OCI-LY7 (cell line): ENCODE data around the gene TNK1. TPM values are rescaled to one million over a fixed set of nuclear protein-coding genes. Genes with fewer than 3 reads are reported as not detected.

ENCODE experiments used
- BruUV-seq: library from RNA; stranded (reverse); fragments of 400-500 nt; replicated peaks from 2 replicates; lab custom pipeline; 2021; lab: Mats Ljungman, UMichigan
- CTCF ChIA-PET: fragments of 300-600 bp; sonication (Branson Sonifier 250); formaldehyde crosslinking; loops from one replicate; lab custom pipeline; 2022; ENCODE audit warnings: antibody characterized with exemption; ENCODE audit not compliant: unreplicated experiment; lab: Charles Lee
- POLR2A ChIA-PET: fragments of 300-600 bp; sonication (Branson Sonifier 250); formaldehyde crosslinking; loops from one replicate; lab custom pipeline; 2022; ENCODE audit warnings: antibody characterized with exemption; lab: Charles Lee
- DNase-seq: peaks from one replicate; pipeline ENCODE4 v3.0.0-alpha.2; 2015; ENCODE audit warnings: low spot score
- H2AFZ ChIP-seq: fragments of 200-600 bp; sonication (generic), shearing (Covaris generic); 2 replicates; pipeline ENCODE4 v1.6.1; 2014; ENCODE audit warnings: mild to moderate bottlenecking, antibody characterized with exemption, low read length, moderate library complexity
- H3K27ac ChIP-seq: fragments of 200-600 bp; sonication (generic); 2 replicates; pipeline ENCODE4 v1.5.1; 2014; ENCODE audit warnings: mixed run types, low read depth, mild to moderate bottlenecking, moderate library complexity, low read length, inconsistent platforms; ENCODE audit not compliant: poor library complexity, severe bottlenecking
- H3K36me3 ChIP-seq: fragments of 200-600 bp; sonication (generic); 2 replicates; pipeline ENCODE4 v1.6.1; 2014; ENCODE audit warnings: mild to moderate bottlenecking, antibody characterized with exemption, low read length, moderate library complexity, mixed read lengths; ENCODE audit not compliant: insufficient read depth
- H3K4me1 ChIP-seq: fragments of 200-600 bp; sonication (generic); 2 replicates; pipeline ENCODE4 v1.5.1; 2014; ENCODE audit warnings: mild to moderate bottlenecking, low read length; ENCODE audit not compliant: insufficient read depth, poor library complexity, severe bottlenecking
- H3K4me2 ChIP-seq: fragments of 200-600 bp; sonication (generic); 2 replicates; pipeline ENCODE4 v1.6.1; 2014; ENCODE audit warnings: mild to moderate bottlenecking, low read length
- H3K4me3 ChIP-seq: fragments of 200-600 bp; sonication (generic); 2 replicates; pipeline ENCODE4 v1.5.1; 2014; ENCODE audit warnings: mild to moderate bottlenecking, low read depth, low read length; ENCODE audit not compliant: poor library complexity, severe bottlenecking
- H3K79me2 ChIP-seq: fragments of 200-600 bp; sonication (generic); 2 replicates; pipeline ENCODE4 v1.6.1; 2016; ENCODE audit warnings: low read depth, mild to moderate bottlenecking, low read length, moderate library complexity, mixed read lengths; ENCODE audit not compliant: insufficient read depth
- H3K9me2 ChIP-seq: fragments of 200-600 bp; sonication (generic); 2 replicates; pipeline ENCODE4 v1.6.1; 2016; ENCODE audit warnings: mild to moderate bottlenecking, low read length, mixed read lengths; ENCODE audit not compliant: insufficient read depth
- H3K9me3 ChIP-seq: fragments of 200-600 bp; sonication (generic); 2 replicates; pipeline ENCODE4 v1.6.1; 2014; ENCODE audit warnings: mild to moderate bottlenecking, mixed run types, low read length, mixed read lengths
- H4K20me1 ChIP-seq: fragments of 200-600 bp; sonication (generic); 2 replicates; pipeline ENCODE4 v1.6.1; 2014; ENCODE audit warnings: mild to moderate bottlenecking, antibody characterized with exemption, low read length, moderate library complexity, mixed read lengths; ENCODE audit not compliant: insufficient read depth
- EZH2phosphoT487 ChIP-seq: fragments of 200-600 bp; sonication (generic); IDR thresholded peaks from 2 replicates; pipeline ENCODE4 v1.6.1; 2018; ENCODE audit warnings: low read depth, borderline replicate concordance, mild to moderate bottlenecking, mixed run types, antibody characterized with exemption, low read length, moderate library complexity, mixed read lengths
- intact Hi-C: fragments of 100-400 bp; cut with micrococcal nuclease; formaldehyde crosslinking; loops from one replicate; pipeline ENCODE4 v1.10.0; 2022; ENCODE audit not compliant: unreplicated experiment
- total RNA-seq, 2 experiments: library from RNA; depleted of rRNA in 1 of 2; stranded (reverse); fragments of >200 nt in 1 of 2; shearing (Covaris generic) in 1 of 2; gene quantifications; 2 replicates each; pipeline ENCODE4 v1.2.3, GENCODE V29; 2014 to 2022
- TF ChIP-seq, protein P1 (sequence below): fragments of 200-600 bp; sonication (generic); conservative IDR thresholded peaks from 2 replicates; pipeline ENCODE4 v1.5.1; 2014; ENCODE audit warnings: mild to moderate bottlenecking, antibody characterized with exemption, low read length, moderate library complexity, mixed read lengths

The TNK1 gene
- total RNA-seq, 2 experiments from 2014 or later: 5.0 to 6.4 TPM

DNA sequence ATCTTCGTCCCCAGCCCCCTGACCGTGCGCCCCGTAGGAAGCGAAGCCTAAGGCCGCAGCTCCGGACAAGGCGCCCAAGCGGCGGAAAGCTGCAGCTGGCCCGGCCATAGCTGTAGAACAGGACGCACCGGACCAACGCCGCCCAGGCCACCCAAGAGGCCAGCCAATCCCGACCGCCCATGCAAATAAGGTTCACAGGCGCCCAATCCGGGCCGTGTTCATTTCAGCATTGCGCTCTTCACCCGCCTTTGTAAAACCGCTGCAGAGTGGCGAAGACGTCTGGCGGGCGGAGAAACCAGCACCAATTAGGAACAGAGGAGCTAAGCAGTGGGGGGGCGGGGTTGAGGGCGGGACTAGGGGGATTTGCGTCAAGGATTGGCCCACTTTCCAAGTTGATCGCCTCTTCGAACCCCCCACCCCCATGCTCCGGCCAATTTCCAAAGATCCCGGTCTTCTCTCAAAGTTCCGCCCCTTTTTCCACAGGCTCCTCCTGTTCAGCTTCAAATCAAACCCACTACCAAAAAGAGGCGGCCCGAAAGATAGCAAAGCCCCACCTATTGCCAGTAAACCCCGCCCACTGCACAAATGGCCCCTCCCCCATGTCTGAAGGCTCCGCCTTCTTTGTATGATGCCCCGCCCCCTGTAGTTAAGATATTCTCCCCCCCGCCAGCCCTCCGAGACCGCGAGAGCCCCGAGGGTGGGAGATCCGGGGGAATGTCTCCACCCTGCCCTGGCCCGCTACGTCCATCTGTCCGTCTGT lies 23.3 kb downstream of the TNK1 start, which contains the start of gene TMEM256:
TMEM256 (minus strand) TSS at position 121 of the 760 bp plus-strand sequence; CDS start at position 108, 13 bp downstream.
- POLR2A ChIA-PET: interaction anchor here (0.7 to 1.5 kb wide), 11 partner anchors 10 to 1997 kb away, joined by 3 to 8 read pairs (median 4); partner anchors contain the start of genes PLSCR3, TMEM102 and WRAP53
- Histone ChIP-seq H3K79me2 (no peaks in the 10 kb centered on the region), H3K36me3 (no peaks in the 10 kb centered on the region), H3K4me3 (peak within 1 kb of the TSS; percentile 70), H3K4me1 (peaks cover 6% of the 10 kb centered on the region), H3K27ac (no peak within 1 kb of the TSS), H3K9me3 (no peaks in the 10 kb centered on the region), H3K4me2 (peak within 1 kb of the TSS; percentile 60), H4K20me1 (no peaks in the 10 kb centered on the region), H2AFZ (peak within 1 kb of the TSS; percentile 61), H3K9me2 (no peaks in the 10 kb centered on the region)
- TF ChIP-seq, protein P1, sequence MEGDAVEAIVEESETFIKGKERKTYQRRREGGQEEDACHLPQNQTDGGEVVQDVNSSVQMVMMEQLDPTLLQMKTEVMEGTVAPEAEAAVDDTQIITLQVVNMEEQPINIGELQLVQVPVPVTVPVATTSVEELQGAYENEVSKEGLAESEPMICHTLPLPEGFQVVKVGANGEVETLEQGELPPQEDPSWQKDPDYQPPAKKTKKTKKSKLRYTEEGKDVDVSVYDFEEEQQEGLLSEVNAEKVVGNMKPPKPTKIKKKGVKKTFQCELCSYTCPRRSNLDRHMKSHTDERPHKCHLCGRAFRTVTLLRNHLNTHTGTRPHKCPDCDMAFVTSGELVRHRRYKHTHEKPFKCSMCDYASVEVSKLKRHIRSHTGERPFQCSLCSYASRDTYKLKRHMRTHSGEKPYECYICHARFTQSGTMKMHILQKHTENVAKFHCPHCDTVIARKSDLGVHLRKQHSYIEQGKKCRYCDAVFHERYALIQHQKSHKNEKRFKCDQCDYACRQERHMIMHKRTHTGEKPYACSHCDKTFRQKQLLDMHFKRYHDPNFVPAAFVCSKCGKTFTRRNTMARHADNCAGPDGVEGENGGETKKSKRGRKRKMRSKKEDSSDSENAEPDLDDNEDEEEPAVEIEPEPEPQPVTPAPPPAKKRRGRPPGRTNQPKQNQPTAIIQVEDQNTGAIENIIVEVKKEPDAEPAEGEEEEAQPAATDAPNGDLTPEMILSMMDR: no peak
- TF ChIP-seq EZH2phosphoT487: no peak
- DNase-seq: peak; percentile 98
- no TSS peak for BruUV-seq
- CTCF ChIA-PET: interaction anchor here (0.6 to 1.9 kb wide), 4 partner anchors 10 to 51 kb away, joined by 3 to 18 read pairs (median 4); partner anchors contain the start of gene TMEM102
- intact Hi-C loops: loop anchor here (5.0 kb wide), 1 partner anchor 52 kb away; the partner anchor contains the start of gene KCTD11

DNA sequence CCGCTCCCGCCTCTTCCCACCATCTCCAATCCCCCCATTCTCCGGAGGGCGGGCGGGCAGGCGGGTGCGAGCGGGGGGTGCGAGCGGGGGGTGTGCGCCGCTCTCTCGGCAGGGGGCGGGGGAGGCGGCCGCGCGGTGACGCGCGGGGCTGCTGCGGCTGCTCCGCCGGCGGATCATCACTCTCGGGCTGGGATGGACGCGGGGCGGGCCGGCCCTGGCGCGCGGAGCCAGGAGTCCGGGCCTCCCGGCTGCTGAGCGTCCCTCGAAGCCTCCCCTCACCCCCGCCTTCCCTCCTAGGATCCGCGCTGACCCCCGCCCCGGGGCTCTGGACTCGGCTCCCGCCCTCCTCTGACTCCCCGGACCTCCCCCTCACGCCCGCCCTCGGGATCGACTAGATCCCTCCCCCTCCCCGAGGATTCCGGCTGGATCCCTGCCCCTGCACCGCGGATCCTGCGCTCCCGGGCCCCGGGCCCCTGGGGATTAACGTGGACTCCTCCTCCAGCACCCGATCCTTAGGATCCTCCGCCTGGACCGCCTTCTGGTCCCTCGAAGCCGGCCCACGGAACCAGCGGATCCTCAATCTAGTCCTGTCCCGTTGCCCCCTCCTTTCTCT lies 24.0 kb downstream of the TNK1 start:
- no TSS peak for BruUV-seq
- CTCF ChIA-PET: interaction anchor here (1.0 kb wide), 1 partner anchor 10 kb away, joined by 3 read pairs; no protein-coding TSS in a partner anchor
- H3K36me3 ChIP-seq: no peaks in the 10 kb centered on the region
- H3K27ac ChIP-seq: no peak overlapping the region
- no peaks in the 10 kb centered on the region for H4K20me1 ChIP-seq
- intact Hi-C loops: loop anchor here (5.0 kb wide), 1 partner anchor 53 kb away; the partner anchor contains the start of gene KCTD11
- no peaks in the 10 kb centered on the region for H3K79me2 ChIP-seq
- H2AFZ ChIP-seq: no peak overlapping the region
- TF ChIP-seq, protein P1: no peak
- TF ChIP-seq EZH2phosphoT487: no peak
- peaks cover 6% of the 10 kb centered on the region for H3K4me1 ChIP-seq
- H3K9me3 ChIP-seq: no peaks in the 10 kb centered on the region
- POLR2A ChIA-PET: interaction anchor here (0.6 to 1.5 kb wide), 8 partner anchors 10 to 284 kb away, joined by 3 to 8 read pairs (median 4); partner anchors contain the start of genes PLSCR3, TMEM102 and WRAP53
- no peak for DNase-seq
- peak overlapping the region; percentile 70 for H3K4me3 ChIP-seq
- H3K9me2 ChIP-seq: no peaks in the 10 kb centered on the region
- peak overlapping the region; percentile 55; the same call in 1 of the 2 replicates for H3K4me2 ChIP-seq
